LNCAP (cell line): ENCODE measurements around the gene MYO1B.

ENCODE experiments used
- TF ChIP-seq, protein P1 (sequence below): fragments of 450-650 bp; IDR thresholded peaks from 2 replicates; pipeline ENCODE4 v1.5.1; 2017; ENCODE audit warnings: mild to moderate bottlenecking

The MYO1B gene

DNA sequence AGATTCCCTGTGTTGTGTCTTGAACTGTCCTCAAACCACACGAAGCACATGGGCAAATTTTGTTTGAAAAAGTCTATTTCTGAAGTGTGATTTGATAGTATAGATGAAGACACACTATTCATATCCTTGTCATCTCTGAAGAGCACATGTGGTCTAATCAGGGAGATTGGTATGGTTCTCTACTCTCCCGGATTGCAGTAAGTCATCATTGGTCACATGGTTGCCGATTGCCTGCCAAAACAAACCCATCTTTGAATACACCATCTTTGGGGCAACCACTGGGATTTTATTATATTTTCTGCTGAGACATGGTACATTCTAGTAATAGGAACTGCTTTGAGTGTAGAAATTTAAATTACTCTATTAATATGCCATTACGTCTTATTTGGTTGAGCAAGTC is 186.9 kb downstream of the MYO1B start:
- TF ChIP-seq, protein P1, sequence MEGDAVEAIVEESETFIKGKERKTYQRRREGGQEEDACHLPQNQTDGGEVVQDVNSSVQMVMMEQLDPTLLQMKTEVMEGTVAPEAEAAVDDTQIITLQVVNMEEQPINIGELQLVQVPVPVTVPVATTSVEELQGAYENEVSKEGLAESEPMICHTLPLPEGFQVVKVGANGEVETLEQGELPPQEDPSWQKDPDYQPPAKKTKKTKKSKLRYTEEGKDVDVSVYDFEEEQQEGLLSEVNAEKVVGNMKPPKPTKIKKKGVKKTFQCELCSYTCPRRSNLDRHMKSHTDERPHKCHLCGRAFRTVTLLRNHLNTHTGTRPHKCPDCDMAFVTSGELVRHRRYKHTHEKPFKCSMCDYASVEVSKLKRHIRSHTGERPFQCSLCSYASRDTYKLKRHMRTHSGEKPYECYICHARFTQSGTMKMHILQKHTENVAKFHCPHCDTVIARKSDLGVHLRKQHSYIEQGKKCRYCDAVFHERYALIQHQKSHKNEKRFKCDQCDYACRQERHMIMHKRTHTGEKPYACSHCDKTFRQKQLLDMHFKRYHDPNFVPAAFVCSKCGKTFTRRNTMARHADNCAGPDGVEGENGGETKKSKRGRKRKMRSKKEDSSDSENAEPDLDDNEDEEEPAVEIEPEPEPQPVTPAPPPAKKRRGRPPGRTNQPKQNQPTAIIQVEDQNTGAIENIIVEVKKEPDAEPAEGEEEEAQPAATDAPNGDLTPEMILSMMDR = no peak

DNA sequence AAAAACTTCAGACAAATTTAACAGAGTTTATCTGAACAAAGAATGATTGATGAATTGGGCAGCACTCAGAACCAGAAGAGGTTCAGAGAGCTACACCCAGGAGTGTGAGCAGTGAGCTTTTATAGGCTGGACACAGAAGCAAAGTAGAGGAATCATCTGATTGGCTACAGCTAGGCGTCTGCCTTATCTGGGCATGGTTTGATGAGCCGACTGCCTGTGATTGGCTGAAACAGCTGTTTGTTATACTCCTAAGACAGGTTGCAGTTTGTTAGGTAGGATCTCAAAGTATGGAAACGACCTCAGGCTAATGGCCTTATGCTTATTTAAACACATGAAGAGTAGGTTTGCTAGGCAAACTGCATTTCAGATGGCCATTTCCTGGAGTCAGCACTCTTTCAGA is 188.9 kb downstream of the MYO1B start:
- TF ChIP-seq, protein P1 = no peak

DNA sequence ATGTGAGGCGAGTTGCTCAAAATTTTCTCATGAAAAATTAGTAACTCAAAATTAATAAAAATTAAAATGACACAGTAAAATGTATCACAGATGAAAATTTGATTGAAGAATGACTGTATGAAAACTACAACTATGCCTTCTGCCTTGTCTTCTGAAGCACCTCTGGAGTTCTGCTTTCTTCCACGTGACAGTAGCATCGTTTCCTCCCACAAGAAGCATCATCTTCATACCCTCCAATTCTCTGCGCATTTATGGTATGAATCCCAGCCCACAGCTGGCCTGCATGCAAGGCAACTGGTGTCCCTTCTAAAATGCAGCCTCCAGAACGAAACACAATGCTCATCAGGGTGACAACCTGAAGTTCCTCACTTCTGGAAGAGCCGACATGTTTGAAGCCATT is 189.9 kb downstream of the MYO1B start:
- TF ChIP-seq, protein P1 = no peak

DNA sequence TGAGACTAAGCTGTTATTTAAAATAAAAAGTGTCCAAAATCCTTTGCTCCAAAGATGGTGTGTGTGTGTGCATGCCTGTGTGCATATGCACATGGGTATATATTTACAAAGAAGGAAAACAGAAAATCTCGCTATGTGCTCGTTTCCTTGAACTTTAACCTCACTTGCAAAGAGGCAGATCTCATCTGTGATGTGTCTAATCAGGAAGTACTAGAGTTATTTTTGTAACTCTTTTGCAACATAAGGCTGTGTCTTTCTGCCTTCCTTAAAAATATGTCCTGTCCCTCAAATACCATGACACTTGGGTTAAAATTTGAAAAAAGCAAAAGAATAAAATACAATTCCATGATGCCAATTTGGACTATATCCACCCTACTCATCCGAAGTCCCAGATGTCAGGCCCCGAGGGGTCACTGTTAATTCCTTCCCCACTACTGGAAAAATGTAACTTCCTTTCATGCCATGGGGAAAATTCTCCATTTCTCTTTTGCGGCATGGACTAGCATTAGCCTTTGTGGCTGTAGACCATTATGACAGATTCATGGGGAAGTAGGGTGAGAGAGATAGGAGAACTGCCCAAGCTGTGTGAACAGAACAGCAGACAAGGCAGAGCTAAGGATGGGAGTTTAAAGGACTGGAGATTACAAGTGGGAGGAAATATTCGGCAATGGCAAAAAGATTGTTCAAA is 191.3 kb downstream of the MYO1B start:
- TF ChIP-seq, protein P1 = no peak

DNA sequence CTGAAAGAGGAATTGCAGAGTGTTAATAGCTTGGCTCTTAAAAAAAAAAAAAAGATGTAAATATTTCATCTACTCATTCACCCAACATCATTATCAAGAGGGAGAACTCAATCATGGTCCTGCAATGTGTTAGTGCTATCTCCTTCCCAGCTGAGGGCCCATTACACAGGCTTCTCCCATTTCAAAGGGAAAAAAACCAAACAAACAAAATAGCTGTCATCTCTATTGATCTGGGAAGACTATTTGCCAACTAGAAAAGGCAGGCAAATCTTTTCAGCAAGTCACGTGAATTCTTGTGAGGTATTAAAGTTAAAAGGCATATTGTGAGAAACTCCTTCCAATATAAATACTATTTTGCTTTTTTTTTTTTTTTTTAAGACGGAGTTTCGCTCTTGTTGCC is 194.3 kb downstream of the MYO1B start:
- TF ChIP-seq, protein P1 = no peak

DNA sequence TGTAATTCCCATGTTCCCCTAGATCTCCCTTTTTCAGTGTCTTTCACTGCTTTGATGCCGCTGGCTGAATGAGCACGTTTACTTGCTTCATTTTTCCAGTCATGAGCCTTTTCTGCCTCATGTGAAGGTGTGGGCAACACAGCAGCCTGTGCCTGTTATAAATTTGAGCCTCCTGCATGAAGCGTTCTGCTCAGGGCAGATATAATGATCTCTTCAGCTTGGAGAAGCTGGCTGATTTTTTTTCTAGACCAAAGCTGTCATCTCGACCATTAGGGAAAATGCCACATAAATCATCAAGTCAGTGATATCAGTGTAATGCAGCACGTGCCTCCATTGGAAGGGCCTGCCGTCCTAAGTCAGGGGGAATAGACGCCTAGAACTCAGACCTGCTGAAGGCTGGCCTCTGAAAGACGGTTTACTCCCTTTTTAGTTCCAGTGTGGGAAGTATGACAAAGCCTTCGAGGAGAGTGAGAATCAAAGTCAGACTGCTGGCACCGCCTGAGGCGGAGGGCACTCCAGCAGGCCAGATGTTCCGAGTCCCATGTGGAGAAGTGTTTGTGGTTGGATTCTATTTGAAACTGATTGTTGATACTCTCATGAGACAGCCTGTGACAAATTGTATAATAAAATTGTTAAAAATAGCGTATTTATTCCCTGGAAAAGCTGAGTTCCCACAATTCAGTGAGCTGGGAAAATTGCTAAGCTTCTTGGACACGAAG is 196.5 kb downstream of the MYO1B start:
- TF ChIP-seq, protein P1 = no peak

DNA sequence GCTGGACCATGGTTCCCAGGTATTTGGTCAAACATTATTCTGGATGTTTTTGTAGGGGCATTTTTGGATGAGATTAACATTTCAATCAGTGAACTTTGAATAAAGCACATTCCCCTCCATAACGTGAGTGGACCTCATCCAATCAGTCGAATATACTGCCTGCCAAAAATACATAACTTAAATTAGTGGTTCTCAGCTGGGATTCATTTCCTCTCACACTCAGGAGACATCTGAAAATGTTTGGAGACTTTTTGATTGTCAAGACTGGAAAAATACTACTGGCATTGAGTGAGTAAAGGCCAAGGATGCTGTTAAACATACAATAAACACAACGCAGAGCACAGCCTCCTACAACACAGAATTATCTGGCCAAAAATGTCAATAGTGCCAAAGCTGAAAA is 198.2 kb downstream of the MYO1B start:
- TF ChIP-seq, protein P1 = no peak
